DOHH2 (cell line): ENCODE measurements around the gene TIMM44.

Source experiments
- CTCF ChIP-seq: fragments of 200-600 bp; sonication (generic); IDR thresholded peaks from one replicate; pipeline ENCODE4 v1.5.1; 2014; ENCODE audit warnings: antibody characterized with exemption, mild to moderate bottlenecking, low read depth, low read length; ENCODE audit not compliant: poor library complexity, severe bottlenecking
- EZH2phosphoT487 ChIP-seq: fragments of 200-600 bp; sonication (generic); IDR thresholded peaks from 2 replicates; pipeline ENCODE4 v1.6.1; 2017; ENCODE audit warnings: borderline replicate concordance, mild to moderate bottlenecking, antibody characterized with exemption, low read length, moderate library complexity, mixed read lengths

- no peak for TF ChIP-seq CTCF
- TF ChIP-seq EZH2phosphoT487 = no peak
These were observed 22.8 kb downstream of the TIMM44 start for GRCh38 chr19:7920519-7921301.
